Activated B cell treated with CpG ODN at 0.5 μM for 24 hours (primary cell): ENCODE results near the gene ZBTB40. TPM values are rescaled to one million over a fixed set of nuclear protein-coding genes. Genes with fewer than 3 reads are reported as not detected.

Experiments used
- ATAC-seq: fragments of 200-7000 bp; cut with Tn5 transposase; one replicate; pipeline ENCODE4 v1.10.0; 2021; ENCODE audit warnings: low read depth, mild to moderate bottlenecking, moderate library complexity
- CTCF ChIA-PET: fragments of 350-600 bp; sonication (Branson Sonifier 250); formaldehyde crosslinking; loops from one replicate; lab custom pipeline; 2021; ENCODE audit warnings: antibody characterized with exemption; lab: Charles Lee
- POLR2A ChIA-PET: fragments of 350-600 bp; sonication (Branson Sonifier 250); formaldehyde crosslinking; loops from one replicate; lab custom pipeline; 2021; ENCODE audit warnings: antibody characterized with exemption; lab: Charles Lee
- DNase-seq: peaks from one replicate; pipeline ENCODE4 v3.0.0; 2022
- H3K27ac Mint-ChIP-seq: one replicate; pipeline ENCODE4 v1.8.0; 2020; ENCODE audit warnings: mixed read lengths
- H3K27me3 Mint-ChIP-seq: one replicate; pipeline ENCODE4 v1.8.0; 2021; ENCODE audit warnings: mixed read lengths
- H3K36me3 Mint-ChIP-seq: one replicate; pipeline ENCODE4 v1.8.0; 2021; ENCODE audit warnings: low read depth, mixed read lengths
- H3K4me1 Mint-ChIP-seq: one replicate; pipeline ENCODE4 v1.8.0; 2021; ENCODE audit warnings: mixed read lengths
- H3K4me3 Mint-ChIP-seq: one replicate; pipeline ENCODE4 v1.8.0; 2020; ENCODE audit warnings: mild to moderate bottlenecking, mixed read lengths
- H3K9me3 Mint-ChIP-seq: one replicate; pipeline ENCODE4 v1.8.0; 2020; ENCODE audit warnings: mixed read lengths
- CTCF ChIP-seq: fragments of 200-600 bp; IDR thresholded peaks from one replicate; pipeline ENCODE4 v1.8.0; 2022; ENCODE audit warnings: antibody characterized with exemption, mild to moderate bottlenecking
- intact Hi-C: fragments of 100-400 bp; cut with micrococcal nuclease; formaldehyde crosslinking; loops from one replicate; pipeline ENCODE4 v1.15.1; 2024
- total RNA-seq: library from RNA; stranded (reverse); gene quantifications from 2 replicates; pipeline ENCODE4 v1.2.3, GENCODE V29; 2022

The ZBTB40 gene
- total RNA-seq, 1 donor from 2014 or later = 36.2 TPM

GRCh38 chr1:22436948-22437347 lies 14.7 kb upstream of the ZBTB40 start:
- ChIA-PET POLR2A (no interaction called here), CTCF (no interaction called here)
- H3K36me3 Mint-ChIP-seq = peaks cover 2% of the 10 kb centered on the region
- ATAC-seq (no peak), DNase-seq (no peak)
- H3K4me3 Mint-ChIP-seq = no peak overlapping the region
- peaks cover 16% of the 10 kb centered on the region for H3K9me3 Mint-ChIP-seq
- peaks cover 5% of the 10 kb centered on the region for H3K27me3 Mint-ChIP-seq
- intact Hi-C loops = no loop called here
- no peak for TF ChIP-seq CTCF
- H3K4me1 Mint-ChIP-seq = peaks cover 4% of the 10 kb centered on the region
- no peak overlapping the region for H3K27ac Mint-ChIP-seq

DNA sequence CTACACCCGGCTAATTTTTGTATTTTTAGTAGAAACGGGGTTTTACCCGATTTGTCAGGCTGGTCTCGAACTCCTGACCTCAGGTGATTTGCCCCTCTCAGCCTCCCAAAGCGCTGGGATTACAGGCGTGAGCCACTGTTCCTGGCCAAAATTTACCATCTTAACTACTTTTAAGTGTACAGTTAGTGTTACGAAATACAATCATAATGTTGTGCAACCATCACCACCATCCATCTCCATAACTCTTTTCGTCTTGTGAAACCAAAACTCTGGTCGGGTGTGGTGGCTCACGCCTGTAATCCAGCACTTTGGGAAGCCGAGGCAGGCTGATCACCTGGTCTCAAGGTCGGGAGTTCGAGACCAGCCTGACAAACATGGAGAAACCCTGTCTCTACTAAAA lies 14.1 kb upstream of the ZBTB40 start:
- Mint-ChIP-seq H3K4me3 (no peak overlapping the region), H3K4me1 (no peaks in the 10 kb centered on the region), H3K27me3 (peaks cover 5% of the 10 kb centered on the region), H3K36me3 (peaks cover 2% of the 10 kb centered on the region), H3K27ac (no peak overlapping the region), H3K9me3 (peaks cover 18% of the 10 kb centered on the region)
- no peak for TF ChIP-seq CTCF
- intact Hi-C loops = no loop called here
- ChIA-PET CTCF (no interaction called here), POLR2A (no interaction called here)
- ATAC-seq (no peak), DNase-seq (no peak)

GRCh38 chr1:22440582-22440981 lies 11.1 kb upstream of the ZBTB40 start:
- Mint-ChIP-seq H3K9me3 (peaks cover 18% of the 10 kb centered on the region), H3K4me3 (no peak overlapping the region), H3K36me3 (peaks cover 2% of the 10 kb centered on the region), H3K27me3 (peaks cover 10% of the 10 kb centered on the region), H3K4me1 (no peaks in the 10 kb centered on the region), H3K27ac (no peak overlapping the region)
- DNase-seq (no peak), ATAC-seq (no peak)
- intact Hi-C loops = no loop called here
- POLR2A ChIA-PET = no interaction called here
- CTCF ChIA-PET = no interaction called here
- no peak for TF ChIP-seq CTCF

- no peak overlapping the region for H3K27ac Mint-ChIP-seq
- peaks cover 2% of the 10 kb centered on the region for H3K36me3 Mint-ChIP-seq
- peaks cover 5% of the 10 kb centered on the region for H3K27me3 Mint-ChIP-seq
- no peak for DNase-seq
- no peak for TF ChIP-seq CTCF
- peaks cover 18% of the 10 kb centered on the region for H3K9me3 Mint-ChIP-seq
- H3K4me1 Mint-ChIP-seq = no peaks in the 10 kb centered on the region
- POLR2A ChIA-PET = no interaction called here
- CTCF ChIA-PET = no interaction called here
- ATAC-seq = no peak
- no peak overlapping the region for H3K4me3 Mint-ChIP-seq
- intact Hi-C loops = no loop called here
These were observed 9.3 kb upstream of the ZBTB40 start for GRCh38 chr1:22442212-22442894.

- no peak overlapping the region for H3K27ac Mint-ChIP-seq
- POLR2A ChIA-PET = no interaction called here
- DNase-seq (no peak), ATAC-seq (no peak)
- peaks cover 5% of the 10 kb centered on the region for H3K27me3 Mint-ChIP-seq
- no peaks in the 10 kb centered on the region for H3K4me1 Mint-ChIP-seq
- no peak overlapping the region for H3K4me3 Mint-ChIP-seq
- intact Hi-C loops = no loop called here
- peaks cover 2% of the 10 kb centered on the region for H3K36me3 Mint-ChIP-seq
- H3K9me3 Mint-ChIP-seq = peaks cover 18% of the 10 kb centered on the region
- no peak for TF ChIP-seq CTCF
- CTCF ChIA-PET = no interaction called here
These were observed 8.3 kb upstream of the ZBTB40 start for GRCh38 chr1:22443332-22443731.
